Neuronal stem cell (in vitro differentiated cells): ENCODE results near the gene KRT86.
A peak's percentile ranks its signal among the peaks of the same experiment; 100 is the strongest.

ENCODE experiments used
- DNase-seq: peaks from one replicate; pipeline ENCODE4 v3.0.0-alpha.2; 2013; ENCODE audit warnings: low spot score
- H2AFZ ChIP-seq: one replicate; pipeline ENCODE4 v1.6.1; 2013; ENCODE audit warnings: mild to moderate bottlenecking, low read length, inconsistent platforms
- H2AK5ac ChIP-seq: 2 replicates; pipeline ENCODE4 v1.6.1; 2013; ENCODE audit warnings: low read depth, mild to moderate bottlenecking, inconsistent platforms, low read length, moderate library complexity, mixed read lengths
- H2BK120ac ChIP-seq: 2 replicates; pipeline ENCODE4 v1.6.1; 2013; ENCODE audit warnings: low read depth, mild to moderate bottlenecking, inconsistent platforms, low read length, moderate library complexity, mixed read lengths
- H2BK12ac ChIP-seq: one replicate; pipeline ENCODE4 v1.6.1; 2013; ENCODE audit warnings: low read length, inconsistent platforms
- H2BK15ac ChIP-seq: 2 replicates; pipeline ENCODE4 v1.6.1; 2013; ENCODE audit warnings: mild to moderate bottlenecking, low read length, inconsistent platforms, mixed read lengths
- H2BK5ac ChIP-seq: one replicate; pipeline ENCODE4 v1.6.1; 2013; ENCODE audit warnings: inconsistent platforms, mild to moderate bottlenecking, low read length, moderate library complexity
- H3K14ac ChIP-seq: one replicate; pipeline ENCODE4 v1.6.1; 2013; ENCODE audit warnings: low read length, inconsistent platforms
- H3K18ac ChIP-seq: 2 replicates; pipeline ENCODE4 v1.6.1; 2013; ENCODE audit warnings: low read length, inconsistent platforms
- H3K23ac ChIP-seq: 2 replicates; pipeline ENCODE4 v1.6.1; 2013; ENCODE audit warnings: low read depth, mild to moderate bottlenecking, mixed read lengths, low read length, inconsistent platforms; ENCODE audit not compliant: poor library complexity
- H3K27ac ChIP-seq: replicated peaks from 3 replicates; pipeline ENCODE4 v1.5.1; 2013; ENCODE audit warnings: low read length, inconsistent platforms
- H3K27me3 ChIP-seq, 3 experiments: 2 replicates each; pipeline ENCODE4 v1.6.1; 2013; ENCODE audit warnings: low read length in 3 of 3, mild to moderate bottlenecking in 2 of 3, inconsistent platforms in 1 of 3, low read depth in 1 of 3, mixed read lengths in 1 of 3, moderate library complexity in 1 of 3; ENCODE audit not compliant: control insufficient read depth in 3 of 3, insufficient read depth in 3 of 3
- H3K36me3 ChIP-seq, 2 donors: replicated peaks in 1 of 2; 2 replicates each; pipeline ENCODE4 v1.6.1; 2013; ENCODE audit warnings: low read length in 2 of 2; ENCODE audit not compliant: control insufficient read depth in 2 of 2, insufficient read depth in 2 of 2
- H3K4ac ChIP-seq: 2 replicates; pipeline ENCODE4 v1.6.1; 2013; ENCODE audit warnings: inconsistent platforms, mild to moderate bottlenecking, low read length, moderate library complexity
- H3K4me1 ChIP-seq, 2 donors: 1 replicate in 1 of 2; 2 replicates in 1 of 2; pipeline ENCODE4 v1.6.1; 2013; ENCODE audit warnings: low read length in 2 of 2, low read depth in 1 of 2; ENCODE audit not compliant: control insufficient read depth in 2 of 2, insufficient read depth in 1 of 2
- H3K4me2 ChIP-seq: one replicate; pipeline ENCODE4 v1.6.1; 2013; ENCODE audit warnings: mild to moderate bottlenecking, low read length, inconsistent platforms; ENCODE audit not compliant: insufficient read depth, poor library complexity, severe bottlenecking
- H3K4me3 ChIP-seq, 2 donors: 2 replicates each; pipeline ENCODE4 v1.5.1; 2013; ENCODE audit warnings: low read length in 2 of 2, mild to moderate bottlenecking in 2 of 2, inconsistent platforms in 1 of 2, moderate library complexity in 1 of 2
- H3K79me1 ChIP-seq: one replicate; pipeline ENCODE4 v1.6.1; 2013; ENCODE audit warnings: low read depth, mild to moderate bottlenecking, inconsistent platforms, low read length, moderate library complexity
- H3K9ac ChIP-seq: one replicate; pipeline ENCODE4 v1.6.1; 2013; ENCODE audit warnings: mild to moderate bottlenecking, low read depth, low read length, inconsistent platforms; ENCODE audit not compliant: poor library complexity
- H3K9me3 ChIP-seq, 2 donors: replicated peaks in 1 of 2; 2 replicates each; pipeline versions ENCODE3 to v1.6.1; 2013; ENCODE audit warnings: low read length in 2 of 2, mild to moderate bottlenecking in 2 of 2, inconsistent platforms in 1 of 2, low read depth in 1 of 2, mixed read lengths in 1 of 2, moderate library complexity in 1 of 2; ENCODE audit not compliant: control insufficient read depth in 2 of 2, insufficient read depth in 1 of 2
- H4K8ac ChIP-seq: one replicate; pipeline ENCODE4 v1.6.1; 2013; ENCODE audit warnings: low read depth, mild to moderate bottlenecking, inconsistent platforms, low read length, moderate library complexity
- H4K91ac ChIP-seq: one replicate; pipeline ENCODE4 v1.6.1; 2013; ENCODE audit warnings: low read length, low read depth, mild to moderate bottlenecking, inconsistent platforms; ENCODE audit not compliant: poor library complexity
- WGBS, 2 donors: extraction: QIAGEN DNeasy Blood & Tissue Kit; methylation state at CpG; one replicate each; pipeline ENCODE4 v1.1.7; 2013; ENCODE audit warnings: missing lambda C conversion rate in 2 of 2, mixed read lengths in 1 of 2; ENCODE audit not compliant: insufficient read length in 2 of 2, insufficient replicate concordance in 1 of 2; ENCODE audit errors: extremely low coverage in 2 of 2; 5-methylcytosine and 5-hydroxymethylcytosine counted together

The KRT86 gene

DNA sequence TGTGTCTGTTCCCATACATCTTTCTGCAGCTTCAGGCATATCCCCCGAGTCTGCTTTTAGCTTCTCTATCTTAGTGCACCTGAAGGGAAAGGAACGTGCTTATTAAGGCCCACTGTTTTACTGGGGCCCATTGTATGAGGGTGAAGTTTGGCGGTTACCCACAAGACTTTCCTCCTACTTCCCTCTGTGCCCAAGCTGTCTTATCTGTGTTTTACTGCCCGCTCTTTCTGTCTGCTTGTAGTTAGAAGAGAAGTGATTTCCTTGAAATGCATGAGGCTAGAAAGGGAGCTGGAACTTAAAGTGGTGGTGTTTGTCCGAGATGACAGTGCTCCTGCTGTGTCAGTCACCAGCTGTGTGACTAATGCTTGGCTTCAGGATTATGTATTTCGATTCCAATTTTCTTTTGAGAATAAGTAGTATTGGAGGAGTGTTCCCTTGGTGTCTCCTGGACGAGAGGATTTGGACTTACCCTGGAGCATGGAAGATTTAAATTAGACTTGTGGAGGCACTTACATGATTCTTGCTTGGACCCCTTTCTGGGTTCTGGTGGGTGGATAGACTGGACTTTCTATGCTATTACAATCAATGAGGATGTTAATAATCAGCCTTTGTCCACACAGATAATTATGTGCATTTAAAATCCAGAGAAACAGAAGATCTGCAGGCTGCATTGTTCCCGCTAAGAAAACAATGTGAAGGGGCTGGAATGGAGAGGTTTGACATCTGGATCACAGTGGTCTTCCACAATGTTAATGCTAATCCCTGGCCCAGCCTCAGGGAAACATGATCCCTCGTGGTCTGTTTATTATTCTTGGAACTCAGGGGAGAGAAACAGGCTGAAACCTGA, 13.9 kb upstream of the KRT86 start:
- H3K27me3 ChIP-seq = peaks cover 0 to 38% (median 24%) of the 10 kb centered on the region in 3 experiments
- H3K9ac ChIP-seq = no peak overlapping the region
- no CpG with 5 or more reads among the region's 9 CpGs for WGBS, 2 donors
- no peak overlapping the region for H2BK12ac ChIP-seq
- no peak overlapping the region for H3K23ac ChIP-seq
- H3K36me3 ChIP-seq = no peaks in the 10 kb centered on the region
- no peak overlapping the region for H3K27ac ChIP-seq
- H2BK15ac ChIP-seq = no peak overlapping the region
- H3K79me1 ChIP-seq = no peaks in the 10 kb centered on the region
- H3K4me3 ChIP-seq = no peak overlapping the region
- no peak overlapping the region for H2AK5ac ChIP-seq
- no peak overlapping the region for H3K18ac ChIP-seq
- peaks cover 0 to 4% of the 10 kb centered on the region in 2 donors for H3K9me3 ChIP-seq
- H4K8ac ChIP-seq = no peak overlapping the region
- H2AFZ ChIP-seq = no peak overlapping the region
- DNase-seq = no peak
- peaks cover 0 to 1% of the 10 kb centered on the region in 2 donors for H3K4me1 ChIP-seq
- no peak overlapping the region for H2BK120ac ChIP-seq
- H4K91ac ChIP-seq = no peak overlapping the region
- H2BK5ac ChIP-seq = no peak overlapping the region
- H3K4ac ChIP-seq = no peak overlapping the region
- no peak overlapping the region for H3K4me2 ChIP-seq
- no peak overlapping the region for H3K14ac ChIP-seq

- Histone ChIP-seq H3K18ac (no peak overlapping the region), H4K91ac (no peak overlapping the region), H3K23ac (no peak overlapping the region), H3K4me2 (no peak overlapping the region), H3K9ac (no peak overlapping the region), H3K4ac (no peak overlapping the region), H2BK15ac (no peak overlapping the region), H2AK5ac (no peak overlapping the region), H2BK120ac (no peak overlapping the region), H3K79me1 (no peaks in the 10 kb centered on the region), H2BK12ac (no peak overlapping the region), H3K9me3 (peaks cover 0 to 4% of the 10 kb centered on the region in 2 donors), H4K8ac (no peak overlapping the region), H3K4me3 (no peak overlapping the region), H3K36me3 (no peaks in the 10 kb centered on the region), H3K27me3 (peaks cover 0 to 33% (median 24%) of the 10 kb centered on the region in 3 experiments), H2AFZ (no peak overlapping the region), H2BK5ac (no peak overlapping the region), H3K4me1 (peaks cover 0 to 1% of the 10 kb centered on the region in 2 donors), H3K14ac (no peak overlapping the region), H3K27ac (no peak overlapping the region)
- no CpG with 5 or more reads among the region's 1 CpG for WGBS, 2 donors
- DNase-seq = no peak
These were observed 13.3 kb upstream of the KRT86 start for GRCh38 chr12:52261208-52261484.

DNA sequence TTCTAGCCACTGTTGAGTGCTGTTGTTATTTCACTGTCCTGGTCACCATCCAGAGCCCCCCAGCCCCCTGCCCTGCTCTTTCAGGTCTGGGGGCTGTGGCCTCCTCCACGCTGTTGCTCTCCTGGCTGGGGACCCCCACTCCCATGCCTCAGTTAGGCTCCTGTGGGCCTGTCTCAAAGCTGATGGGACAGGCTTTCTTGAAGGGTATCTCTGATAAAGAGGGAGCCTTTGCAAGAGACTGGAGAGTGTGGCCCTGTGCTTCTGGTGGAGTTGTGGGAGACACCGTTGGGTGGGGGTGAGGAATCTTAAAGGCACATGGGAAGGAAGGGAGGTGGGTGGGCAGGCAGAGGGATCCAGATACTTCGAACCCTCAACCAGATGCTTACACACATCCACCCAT, 12.2 kb upstream of the KRT86 start:
- Histone ChIP-seq H3K4me2 (no peak overlapping the region), H3K27ac (no peak overlapping the region), H3K18ac (no peak overlapping the region), H2BK15ac (no peak overlapping the region), H3K36me3 (no peaks in the 10 kb centered on the region), H2BK12ac (no peak overlapping the region), H3K79me1 (no peaks in the 10 kb centered on the region), H2AFZ (no peak overlapping the region), H3K4me1 (peaks cover 0 to 1% of the 10 kb centered on the region in 2 donors), H2BK5ac (no peak overlapping the region), H3K27me3 (peaks cover 0 to 23% (median 18%) of the 10 kb centered on the region in 3 experiments), H3K23ac (no peak overlapping the region), H3K4ac (no peak overlapping the region), H4K8ac (no peak overlapping the region), H2AK5ac (no peak overlapping the region), H3K4me3 (no peak overlapping the region), H2BK120ac (no peak overlapping the region), H4K91ac (no peak overlapping the region), H3K9me3 (peaks cover 0 to 4% of the 10 kb centered on the region in 2 donors), H3K14ac (peak overlapping the region; percentile 14), H3K9ac (no peak overlapping the region)
- WGBS, 2 donors = no CpG with 5 or more reads among the region's 3 CpGs
- no peak for DNase-seq

GRCh38 chr12:52263761-52264434, 10.5 kb upstream of the KRT86 start:
- peaks cover 0 to 10% (median 5%) of the 10 kb centered on the region in 3 experiments for H3K27me3 ChIP-seq
- H2AK5ac ChIP-seq = no peak overlapping the region
- H3K79me1 ChIP-seq = no peaks in the 10 kb centered on the region
- H3K23ac ChIP-seq = no peak overlapping the region
- H3K4me3 ChIP-seq = no peak overlapping the region
- H2BK15ac ChIP-seq = no peak overlapping the region
- H3K27ac ChIP-seq = no peak overlapping the region
- no peak overlapping the region for H3K9ac ChIP-seq
- H3K4ac ChIP-seq = no peak overlapping the region
- no peak overlapping the region for H3K18ac ChIP-seq
- no peak overlapping the region for H4K8ac ChIP-seq
- peaks cover 0 to 1% of the 10 kb centered on the region in 2 donors for H3K4me1 ChIP-seq
- H3K14ac ChIP-seq = no peak overlapping the region
- no peak overlapping the region for H2BK12ac ChIP-seq
- peaks cover 0 to 4% of the 10 kb centered on the region in 2 donors for H3K9me3 ChIP-seq
- no peak for DNase-seq
- no peak overlapping the region for H4K91ac ChIP-seq
- no peak overlapping the region for H2BK120ac ChIP-seq
- no peak overlapping the region for H3K4me2 ChIP-seq
- no peak overlapping the region for H2AFZ ChIP-seq
- no peak overlapping the region for H2BK5ac ChIP-seq
- no peaks in the 10 kb centered on the region for H3K36me3 ChIP-seq
- no CpG with 5 or more reads among the region's 7 CpGs for WGBS, 2 donors
